NCI-H128 (cell line): ENCODE data around the gene MRPS33.
"Not testable (repeated sequence)": the region's sequence is repeated elsewhere in the genome, so short reads cannot be mapped to it uniquely, and the experiment has no call there.

ENCODE experiments used
- DNase-seq: peaks from one replicate; lab custom pipeline; 2025; ENCODE audit not compliant: unreplicated experiment; lab: John Stamatoyannopoulos, UW

The MRPS33 gene

GRCh38 chr7:141014524-141015395 is at the start of gene MRPS33:
MRPS33 (minus strand) TSS chr7:141014952; CDS start chr7:141010633, 4,319 bp downstream.
- peak; percentile 97 for DNase-seq

GRCh38 chr7:141057788-141058187 is 43.0 kb upstream of the MRPS33 start:
- no peak for DNase-seq

- no peak for DNase-seq
Observed at GRCh38 chr7:141055146-141055545, 40.4 kb upstream of the MRPS33 start.

- DNase-seq, result no peak
Observed at GRCh38 chr7:141053626-141054025, 38.9 kb upstream of the MRPS33 start.

- DNase-seq, result no peak
Observed at GRCh38 chr7:141045842-141046620, 31.3 kb upstream of the MRPS33 start.

GRCh38 chr7:141045126-141045841 is 30.5 kb upstream of the MRPS33 start:
- no peak for DNase-seq

GRCh38 chr7:141043616-141044015 is 28.9 kb upstream of the MRPS33 start:
- DNase-seq, result no peak

- DNase-seq, result no peak
Observed at GRCh38 chr7:141042222-141043193, 27.8 kb upstream of the MRPS33 start.

GRCh38 chr7:141039376-141039775 is 24.6 kb upstream of the MRPS33 start:
- DNase-seq, result no peak

GRCh38 chr7:141038100-141038499 is 23.3 kb upstream of the MRPS33 start:
- not testable (repeated sequence) for DNase-seq

- DNase-seq, result not testable (repeated sequence)
Observed at GRCh38 chr7:141032539-141033323, 18.0 kb upstream of the MRPS33 start.

- DNase-seq, result no peak
Observed at GRCh38 chr7:141028767-141029166, 14.0 kb upstream of the MRPS33 start.

GRCh38 chr7:141027043-141027442 is 12.3 kb upstream of the MRPS33 start:
- no peak for DNase-seq

- DNase-seq, result no peak
Observed at GRCh38 chr7:141024668-141025067, 9.9 kb upstream of the MRPS33 start.

- DNase-seq, result no peak
Observed at GRCh38 chr7:141023295-141023694, 8.5 kb upstream of the MRPS33 start.

- no peak for DNase-seq
Observed at GRCh38 chr7:141017555-141017954, 2.8 kb upstream of the MRPS33 start.

GRCh38 chr7:141016349-141016748 is 1.6 kb upstream of the MRPS33 start:
- DNase-seq, result no peak

GRCh38 chr7:141014125-141014523 is 628 bp downstream of the MRPS33 start:
- DNase-seq, result no peak

- no peak for DNase-seq
Observed at GRCh38 chr7:141013345-141013715, 1.4 kb downstream of the MRPS33 start.
